PC-3 (cell line): ENCODE results near the gene PRR14. TPM values are rescaled to one million over a fixed set of nuclear protein-coding genes. Genes with fewer than 3 reads are reported as not detected.

ENCODE experiments used
- ATAC-seq: fragments of 200-7000 bp; cut with Tn5 transposase; 2 replicates; pipeline ENCODE4 v1.9.1; 2020; ENCODE audit warnings: mild to moderate bottlenecking, moderate library complexity
- Bru-seq: library from RNA; stranded (reverse); fragments of 400-500 nt; gene quantifications from one replicate; lab custom pipeline; 2021; lab: Mats Ljungman, UMichigan
- BruChase-seq, 2 experiments: library from RNA; stranded (reverse); fragments of 400-500 nt; gene quantifications; one replicate each; lab custom pipeline; 2021; lab: Mats Ljungman, UMichigan
- BruUV-seq: library from RNA; stranded (reverse); fragments of 400-500 nt; replicated peaks from 2 replicates; lab custom pipeline; 2021; lab: Mats Ljungman, UMichigan
- CTCF ChIA-PET: fragments of 300-600 bp; sonication (Branson Sonifier 250); formaldehyde crosslinking; loops from one replicate; lab custom pipeline; 2022; ENCODE audit warnings: antibody characterized with exemption; lab: Charles Lee
- POLR2A ChIA-PET: fragments of 300-600 bp; sonication (Branson Sonifier 250); formaldehyde crosslinking; loops from one replicate; lab custom pipeline; 2022; ENCODE audit warnings: antibody characterized with exemption; ENCODE audit not compliant: unreplicated experiment; lab: Charles Lee
- DNase-seq: peaks from one replicate; pipeline ENCODE4 v3.0.0-alpha.2; 2015
- H2AFZ ChIP-seq: fragments of 300-600 bp; sonication (generic); 2 replicates; pipeline ENCODE4 v1.6.0; 2016; ENCODE audit warnings: antibody characterized with exemption, low read length
- H3F3A ChIP-seq: fragments of 300-600 bp; sonication (generic); one replicate; pipeline ENCODE4 v1.6.0; 2017; ENCODE audit warnings: antibody characterized with exemption, low read length, control low read depth, mild to moderate bottlenecking; ENCODE audit not compliant: unreplicated experiment
- H3K27ac ChIP-seq: fragments of 300-600 bp; sonication (generic); 2 replicates; pipeline ENCODE4 v1.5.1; 2016; ENCODE audit warnings: mild to moderate bottlenecking, low read length
- H3K27me3 ChIP-seq: fragments of 300-600 bp; sonication (generic); 2 replicates; pipeline ENCODE4 v1.6.1; 2016; ENCODE audit warnings: low read length, mixed read lengths
- H3K36me3 ChIP-seq: fragments of 300-600 bp; sonication (generic); 2 replicates; pipeline ENCODE4 v1.6.1; 2016; ENCODE audit warnings: low read depth, mixed run types, low read length, mixed read lengths
- H3K4me1 ChIP-seq: fragments of 300-600 bp; sonication (generic); 2 replicates; pipeline ENCODE4 v1.5.1; 2016; ENCODE audit warnings: low read length; ENCODE audit not compliant: insufficient read depth
- H3K4me2 ChIP-seq: fragments of 300-600 bp; sonication (generic); 2 replicates; pipeline ENCODE4 v1.6.0; 2016; ENCODE audit warnings: low read length
- H3K4me3 ChIP-seq: fragments of 300-600 bp; sonication (generic); 2 replicates; pipeline ENCODE4 v1.5.1; 2016; ENCODE audit warnings: mild to moderate bottlenecking, low read length, mixed read lengths
- H3K79me2 ChIP-seq: fragments of 300-600 bp; sonication (generic); 2 replicates; pipeline ENCODE4 v1.6.1; 2017; ENCODE audit warnings: low read length, mixed read lengths
- H3K9ac ChIP-seq: fragments of 300-600 bp; sonication (generic); 2 replicates; pipeline ENCODE4 v1.6.0; 2016; ENCODE audit warnings: mild to moderate bottlenecking, low read length
- H3K9me2 ChIP-seq: fragments of 300-600 bp; sonication (generic); replicated peaks from 2 replicates; pipeline ENCODE4 v1.6.1; 2016; ENCODE audit warnings: mixed run types, low read length, mixed read lengths
- H3K9me3 ChIP-seq: fragments of 300-600 bp; sonication (generic); 2 replicates; pipeline ENCODE4 v1.6.1; 2016; ENCODE audit warnings: low read length, mixed read lengths
- H4K20me1 ChIP-seq: fragments of 300-600 bp; sonication (generic); 2 replicates; pipeline ENCODE4 v1.6.1; 2016; ENCODE audit warnings: low read length, mixed read lengths
- EZH2 ChIP-seq: fragments of 300-600 bp; sonication (generic); IDR thresholded peaks from one replicate; pipeline ENCODE4 v1.6.1; 2017; ENCODE audit warnings: antibody characterized with exemption, mild to moderate bottlenecking, low read length; ENCODE audit not compliant: unreplicated experiment
- EZH2phosphoT487 ChIP-seq: fragments of 300-600 bp; sonication (generic); IDR thresholded peaks from 2 replicates; pipeline ENCODE4 v1.6.1; 2018; ENCODE audit warnings: mild to moderate bottlenecking, antibody characterized with exemption, low read length, borderline replicate concordance
- intact Hi-C: fragments of 100-400 bp; cut with micrococcal nuclease; formaldehyde crosslinking; loops from 2 replicates; pipeline ENCODE4 v1.9.0; 2023
- long read RNA-seq: library from polyadenylated mRNA; unstranded; transcript quantifications from one replicate; pipeline ENCODE4 v2.0.0, GENCODE V29; 2021; ENCODE audit not compliant: unreplicated experiment
- total RNA-seq: library from RNA; depleted of rRNA; stranded (reverse); fragments of >200 nt; gene quantifications from 2 replicates; pipeline ENCODE4 v1.2.3, GENCODE V29; 2014; rRNA removed
- TF ChIP-seq, protein P1 (sequence below): fragments of 300-600 bp; sonication (generic); conservative IDR thresholded peaks from 2 replicates; pipeline ENCODE4 v1.5.1; 2017; ENCODE audit warnings: antibody characterized with exemption, low read depth, mild to moderate bottlenecking, low read length

PRR14 gene
- total RNA-seq: 9.6 and 14.5 TPM in 2 replicates
- Bru-seq, nascent RNA: percentile 55 among the genes with signal in this experiment
- percentile 80 among the genes with signal in this experiment for BruChase-seq, experiment 1, labeled RNA remaining after a 6-hour chase
- percentile 72 among the genes with signal in this experiment for BruChase-seq, experiment 2, labeled RNA remaining after a 2-hour chase
- long read RNA-seq, partial matches to known transcripts: 12 of 15 reads
- long read RNA-seq, other reads (novel, unspliced or antisense): 1 of 15 reads

DNA sequence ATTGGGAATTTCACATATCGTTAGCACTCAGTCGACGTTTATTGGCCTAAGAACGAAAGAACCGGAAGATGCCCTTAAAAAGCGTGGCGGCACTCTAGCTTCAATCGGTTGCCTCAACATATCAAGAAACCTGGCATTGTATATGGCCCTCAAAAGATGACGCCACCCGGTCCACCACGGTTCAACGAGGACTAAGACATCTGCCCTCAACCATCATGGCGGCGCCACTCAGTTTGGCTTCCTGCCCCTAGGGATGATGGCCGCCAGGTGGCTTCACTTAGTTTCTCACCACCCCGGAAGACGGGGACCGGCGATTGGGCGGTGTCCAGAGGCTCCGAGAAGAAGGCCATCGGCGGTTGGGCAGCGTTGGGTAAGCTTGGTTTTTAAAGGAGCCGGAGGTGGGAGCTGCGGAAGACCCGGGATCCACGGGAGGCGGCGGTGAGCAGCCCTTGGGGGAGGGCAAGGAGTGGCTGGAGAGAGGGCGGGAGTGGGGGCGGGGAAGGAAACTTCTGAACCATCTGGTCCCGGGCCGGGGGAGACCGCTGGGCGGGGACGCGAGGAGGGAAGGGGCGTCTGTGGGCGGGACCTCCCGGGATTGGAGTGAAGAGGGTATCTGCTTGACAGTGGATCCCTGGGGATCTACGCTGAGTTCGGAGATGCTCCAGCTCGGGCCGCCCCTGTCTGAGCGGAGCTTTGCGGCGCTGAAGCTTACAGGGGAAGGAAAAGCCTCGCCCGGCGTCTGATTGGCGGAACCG is at the start of gene PRR14:
Gene PRR14 (plus strand): TSS at position 592 of the 755 bp plus-strand sequence. CDS start 686 bp downstream, outside the sequence.
- H3F3A ChIP-seq: no peaks in the 10 kb centered on the region
- CTCF ChIA-PET: interaction anchor here (0.7 to 0.9 kb wide), 2 partner anchors 35 to 221 kb away, joined by 4 to 13 read pairs; partner anchors contain the start of gene DCTPP1
- POLR2A ChIA-PET: interaction anchor here (0.5 to 0.6 kb wide), 3 partner anchors 35 to 201 kb away, joined by 3 to 11 read pairs (median 9); no protein-coding TSS in a partner anchor
- H3K4me1 ChIP-seq: 0 out of 2 replicates have a peak, but pooled peaks cover 4% of the 10 kb centered on the region
- H3K9me3 ChIP-seq: no peaks in the 10 kb centered on the region
- no peak within 1 kb of the TSS for H3K27ac ChIP-seq
- H3K79me2 ChIP-seq: peaks cover 11% of the 10 kb centered on the region; the same call in 1 of the 2 replicates
- DNase-seq (peak; percentile 97), ATAC-seq (peak; percentile 89)
- no peaks in the 10 kb centered on the region for H3K36me3 ChIP-seq
- peak within 1 kb of the TSS; percentile 91 for H3K4me3 ChIP-seq
- H4K20me1 ChIP-seq: no peaks in the 10 kb centered on the region
- BruUV-seq: no TSS peak
- H3K9me2 ChIP-seq: no peaks in the 10 kb centered on the region
- intact Hi-C loops: loop anchor here (1.0 to 2.0 kb wide), 2 partner anchors 16 to 280 kb away; partner anchors contain the start of gene TBC1D10B
- H3K27me3 ChIP-seq: no peaks in the 10 kb centered on the region
- peak within 1 kb of the TSS; percentile 77 for H3K9ac ChIP-seq
- H3K4me2 ChIP-seq: peak within 1 kb of the TSS; percentile 99
- TF ChIP-seq, protein P1, sequence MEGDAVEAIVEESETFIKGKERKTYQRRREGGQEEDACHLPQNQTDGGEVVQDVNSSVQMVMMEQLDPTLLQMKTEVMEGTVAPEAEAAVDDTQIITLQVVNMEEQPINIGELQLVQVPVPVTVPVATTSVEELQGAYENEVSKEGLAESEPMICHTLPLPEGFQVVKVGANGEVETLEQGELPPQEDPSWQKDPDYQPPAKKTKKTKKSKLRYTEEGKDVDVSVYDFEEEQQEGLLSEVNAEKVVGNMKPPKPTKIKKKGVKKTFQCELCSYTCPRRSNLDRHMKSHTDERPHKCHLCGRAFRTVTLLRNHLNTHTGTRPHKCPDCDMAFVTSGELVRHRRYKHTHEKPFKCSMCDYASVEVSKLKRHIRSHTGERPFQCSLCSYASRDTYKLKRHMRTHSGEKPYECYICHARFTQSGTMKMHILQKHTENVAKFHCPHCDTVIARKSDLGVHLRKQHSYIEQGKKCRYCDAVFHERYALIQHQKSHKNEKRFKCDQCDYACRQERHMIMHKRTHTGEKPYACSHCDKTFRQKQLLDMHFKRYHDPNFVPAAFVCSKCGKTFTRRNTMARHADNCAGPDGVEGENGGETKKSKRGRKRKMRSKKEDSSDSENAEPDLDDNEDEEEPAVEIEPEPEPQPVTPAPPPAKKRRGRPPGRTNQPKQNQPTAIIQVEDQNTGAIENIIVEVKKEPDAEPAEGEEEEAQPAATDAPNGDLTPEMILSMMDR: no peak
- no peak for TF ChIP-seq EZH2phosphoT487
- TF ChIP-seq EZH2: no peak
- H2AFZ ChIP-seq: peak within 1 kb of the TSS; percentile 97

DNA sequence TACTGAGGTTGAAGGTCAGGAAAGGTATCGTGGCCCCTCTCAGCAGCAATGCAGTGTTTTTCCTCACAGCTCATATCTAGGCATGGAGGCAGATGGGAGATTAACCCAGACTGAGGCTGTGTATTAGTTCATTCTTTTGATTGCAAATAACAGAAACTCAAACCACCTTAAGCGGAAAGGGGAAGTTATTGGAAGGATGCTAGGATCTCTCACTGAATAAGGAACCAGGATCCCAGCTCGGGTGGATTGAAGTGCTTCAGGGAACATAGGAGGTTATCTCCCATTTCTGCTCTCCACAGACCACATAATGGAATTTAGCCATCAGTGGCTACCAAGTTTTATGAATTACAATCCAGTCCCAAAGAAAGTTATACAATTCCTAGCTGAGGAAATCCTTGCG is 48.8 kb upstream of the PRR14 start:
- no TSS peak for BruUV-seq
- Histone ChIP-seq H3K4me2 (no peak overlapping the region), H2AFZ (no peak overlapping the region), H3K27ac (no peak overlapping the region), H3K79me2 (no peaks in the 10 kb centered on the region), H3K4me3 (no peak overlapping the region), H4K20me1 (no peaks in the 10 kb centered on the region), H3K4me1 (no peaks in the 10 kb centered on the region), H3K27me3 (no peaks in the 10 kb centered on the region), H3F3A (no peaks in the 10 kb centered on the region), H3K9me2 (no peaks in the 10 kb centered on the region), H3K36me3 (no peaks in the 10 kb centered on the region; the same call in none of the 2 replicates), H3K9ac (no peak overlapping the region), H3K9me3 (no peaks in the 10 kb centered on the region)
- intact Hi-C loops: no loop called here
- ATAC-seq: no peak
- no peak for DNase-seq
- no peak for TF ChIP-seq EZH2
- TF ChIP-seq, protein P1: no peak
- ChIA-PET CTCF (no interaction called here), POLR2A (no interaction called here)
